Measurements from ENCODE around the gene ZNF385D.

ZNF385D gene

DNA sequence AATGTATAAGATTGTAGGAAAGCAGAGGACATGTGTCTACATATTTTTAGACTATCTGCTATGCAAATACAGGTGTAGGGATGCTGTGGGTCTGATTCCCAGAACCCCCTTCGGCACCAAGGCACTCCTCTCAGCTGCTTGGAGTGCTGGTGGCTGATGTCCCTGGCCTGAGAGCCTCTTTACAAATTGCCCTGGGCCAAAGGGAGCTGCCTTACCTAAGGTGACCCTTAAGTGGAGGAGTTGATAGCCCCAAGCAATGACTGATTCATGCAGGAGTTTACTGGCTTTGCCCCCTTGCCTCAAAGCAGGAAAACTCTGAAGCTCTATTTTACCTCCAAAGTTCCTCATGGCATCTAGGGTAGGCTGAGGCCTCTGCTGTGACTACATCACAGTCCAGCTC lies 83.0 kb downstream of the ZNF385D start:
- DNase-seq: no peak

DNA sequence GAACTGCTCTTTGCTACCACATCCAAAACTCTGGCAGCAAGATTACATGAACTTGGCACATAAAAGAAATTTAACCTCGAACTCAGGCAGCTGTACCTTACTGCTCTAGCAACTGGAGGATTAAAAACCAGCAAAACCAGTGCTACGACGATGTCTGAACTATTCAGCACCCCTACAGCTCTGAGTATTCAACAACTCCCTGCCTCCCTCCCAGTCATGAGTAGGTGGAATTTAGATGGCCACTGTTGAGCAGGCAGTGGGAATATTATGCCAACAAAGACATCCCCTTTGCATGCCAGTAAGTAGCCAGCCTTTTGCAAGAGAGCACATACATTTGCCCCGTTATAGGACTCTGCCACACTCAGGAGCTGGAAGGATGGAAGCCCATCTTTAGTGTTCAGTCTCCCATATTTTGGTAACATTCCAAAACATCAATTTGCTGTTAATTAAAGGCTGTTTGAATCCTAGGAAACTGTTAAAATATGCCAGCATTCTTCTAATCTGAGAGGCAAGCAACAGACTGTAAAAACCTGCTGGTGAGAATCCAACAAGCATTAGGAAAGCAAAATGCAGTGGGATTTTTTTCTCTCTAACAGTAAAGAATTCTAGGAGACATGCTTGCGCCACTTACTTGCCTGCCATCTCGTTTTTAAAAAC lies 85.4 kb downstream of the ZNF385D start:
- no peak for DNase-seq

DNA sequence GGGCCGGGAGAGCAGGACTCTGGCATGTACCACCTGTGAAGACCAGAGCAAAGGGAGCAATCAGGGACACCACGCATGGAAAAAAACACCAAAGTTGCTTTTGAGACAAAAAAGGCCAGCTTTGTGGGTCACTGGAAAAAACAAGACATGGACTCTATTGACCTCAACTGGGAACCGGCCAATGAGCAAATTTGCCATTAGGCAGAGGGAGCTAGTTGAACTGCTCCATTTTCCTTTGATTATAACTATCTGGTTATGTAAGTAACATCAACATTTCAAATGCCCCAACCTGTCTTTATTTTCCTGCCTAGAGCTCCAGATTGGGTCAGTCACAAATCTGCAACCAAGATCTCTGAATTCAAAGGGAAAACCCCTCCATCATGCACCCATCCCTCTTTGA lies 86.0 kb downstream of the ZNF385D start:
- no peak for DNase-seq

DNA sequence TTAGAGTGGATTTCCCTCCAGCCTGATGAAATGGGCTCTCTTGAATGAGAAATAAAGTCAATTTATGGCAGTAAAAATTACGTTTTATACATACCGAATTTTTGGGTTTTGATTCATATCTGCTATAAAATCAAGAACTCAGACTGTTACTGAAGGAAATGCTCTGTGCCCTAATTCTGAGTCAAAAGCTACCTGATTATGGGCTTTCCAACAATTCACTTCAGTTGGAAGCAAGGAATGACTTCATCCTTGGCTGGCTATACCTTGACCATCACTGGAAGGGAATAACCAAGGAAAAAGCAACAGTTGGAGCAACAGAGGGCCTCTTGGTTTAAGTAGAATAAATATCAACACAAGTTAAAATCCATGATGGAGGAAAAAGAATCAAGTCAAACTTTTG lies 88.6 kb downstream of the ZNF385D start:
- no peak for DNase-seq

DNA sequence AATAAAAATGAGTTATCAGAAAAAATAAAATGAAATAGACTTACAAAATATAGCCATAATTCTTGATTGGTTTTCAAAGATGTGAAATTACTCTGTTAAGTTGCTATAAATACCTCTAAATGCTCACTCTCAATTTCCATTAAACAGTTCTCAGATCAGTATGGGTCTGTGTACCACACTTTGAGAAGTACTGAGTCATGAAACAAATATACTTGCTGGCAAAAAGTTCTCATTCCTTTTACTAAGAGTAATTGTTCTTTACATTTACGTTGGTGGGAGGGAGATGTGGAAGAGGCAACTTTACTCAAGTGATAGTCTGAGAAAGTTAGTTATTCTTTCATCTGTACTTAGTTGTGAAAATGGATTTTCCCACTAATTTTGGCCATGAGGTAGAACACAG lies 96.3 kb downstream of the ZNF385D start:
- no peak for DNase-seq

DNA sequence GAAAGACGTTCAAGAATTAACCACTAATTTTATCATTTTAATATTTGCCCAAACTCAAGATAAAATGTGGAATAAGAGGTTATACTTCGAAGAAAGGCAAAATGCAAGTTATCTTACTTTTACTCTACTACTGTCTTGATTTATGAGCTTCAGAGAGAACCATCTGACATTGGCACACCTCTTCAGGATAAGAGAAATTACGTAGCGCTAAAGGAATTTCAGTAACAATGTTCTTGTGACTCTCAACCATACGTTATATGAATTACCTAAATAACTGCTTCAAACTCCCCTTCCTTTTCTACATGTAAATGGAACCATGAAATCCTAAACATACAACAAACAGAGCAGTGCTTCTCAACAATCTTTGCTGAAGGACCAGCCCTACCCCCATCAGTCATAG lies 96.8 kb downstream of the ZNF385D start:
- no peak for DNase-seq

DNA sequence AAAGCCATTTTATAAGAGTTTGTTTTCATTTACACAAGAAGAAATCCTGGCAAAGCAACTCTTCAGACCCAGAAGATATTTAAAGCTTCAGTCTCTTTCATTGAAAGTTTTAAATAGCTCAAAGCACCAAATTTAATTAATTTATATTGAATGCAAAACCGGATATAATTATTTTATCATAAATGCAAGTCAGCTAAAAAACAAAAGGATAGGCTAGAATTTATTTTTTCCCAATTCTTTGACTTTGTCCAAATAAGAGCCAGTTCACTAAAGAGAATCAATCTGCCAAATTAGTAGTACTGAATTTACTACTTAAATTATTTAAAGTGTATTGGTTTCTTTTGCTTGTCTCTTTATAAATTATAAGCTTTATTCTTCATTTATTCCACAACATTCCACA lies 101.5 kb downstream of the ZNF385D start:
- no peak for DNase-seq

DNA sequence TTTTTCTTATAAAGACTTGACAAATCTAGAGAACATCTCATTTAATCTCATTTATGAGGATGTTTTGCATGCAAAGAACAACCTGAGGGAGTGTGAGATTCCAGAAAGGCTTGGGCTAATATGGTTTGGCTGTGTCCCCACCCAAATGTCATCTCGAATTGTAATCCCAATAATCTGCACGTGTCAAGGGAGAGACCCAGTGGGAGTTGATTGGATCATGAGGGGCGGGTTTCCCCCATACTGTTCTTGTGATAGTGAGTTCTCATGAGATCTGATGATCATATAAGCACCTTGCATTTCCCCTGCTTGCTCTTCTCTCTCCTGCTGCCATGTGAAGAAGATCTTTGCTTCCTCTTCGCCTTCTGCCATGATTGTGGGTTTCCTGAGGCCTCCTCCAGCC lies 103.0 kb downstream of the ZNF385D start:
- no peak for DNase-seq

DNA sequence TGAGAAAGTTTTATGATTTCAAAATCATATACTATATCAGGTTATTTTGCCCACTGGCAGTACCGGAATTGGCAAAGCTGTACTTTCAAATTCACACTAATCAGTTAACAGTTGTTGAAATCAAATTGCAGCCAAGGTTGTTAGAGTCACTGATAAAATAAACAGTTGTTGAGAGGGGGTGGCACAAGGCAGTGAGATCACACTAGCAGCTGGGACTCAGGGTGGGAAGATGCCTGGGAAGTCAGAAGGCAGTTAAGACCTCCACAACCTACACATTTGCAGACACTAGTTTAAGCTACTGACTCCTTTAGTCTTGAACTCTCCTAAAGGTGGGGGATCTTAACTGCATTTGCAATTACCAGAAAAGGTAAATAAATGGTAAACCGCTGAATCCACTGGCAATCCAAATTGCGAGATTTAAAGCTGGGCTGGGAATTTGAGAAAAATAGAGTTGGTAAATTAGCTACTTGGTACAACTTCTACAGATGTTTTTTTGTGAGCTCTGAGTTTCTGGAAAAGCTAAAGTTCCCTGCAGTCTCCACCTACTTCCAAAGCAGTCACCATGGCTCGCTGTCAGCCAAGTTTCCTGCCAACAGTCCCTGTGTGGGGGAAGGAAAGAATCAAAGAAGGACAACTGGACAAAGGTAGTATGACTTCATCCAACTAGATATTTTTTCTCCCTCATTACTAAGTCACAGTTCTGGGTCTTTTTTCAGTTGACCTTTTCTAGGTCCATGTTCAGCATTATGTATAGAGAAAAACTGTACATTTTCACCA lies 105.7 kb downstream of the ZNF385D start:
- DNase-seq: no peak

DNA sequence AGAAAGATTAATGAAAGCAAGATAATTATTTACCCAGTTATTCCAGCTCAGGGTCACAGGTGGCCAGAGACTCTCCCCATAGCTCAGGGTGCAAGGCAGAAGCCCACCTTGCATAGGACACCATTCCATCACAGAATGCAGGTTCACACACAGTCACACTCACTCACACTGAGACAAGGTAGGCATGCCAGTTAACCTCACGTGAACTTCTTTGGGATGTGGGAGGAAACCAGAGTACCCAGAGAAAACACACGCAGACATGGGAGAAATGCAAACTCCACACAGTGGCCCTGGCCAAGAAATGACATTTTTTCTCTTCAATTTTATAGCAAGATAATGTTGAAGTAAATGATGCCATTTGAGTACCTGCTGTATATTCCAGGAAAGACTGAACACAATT lies 106.7 kb downstream of the ZNF385D start:
- no peak for DNase-seq

DNA sequence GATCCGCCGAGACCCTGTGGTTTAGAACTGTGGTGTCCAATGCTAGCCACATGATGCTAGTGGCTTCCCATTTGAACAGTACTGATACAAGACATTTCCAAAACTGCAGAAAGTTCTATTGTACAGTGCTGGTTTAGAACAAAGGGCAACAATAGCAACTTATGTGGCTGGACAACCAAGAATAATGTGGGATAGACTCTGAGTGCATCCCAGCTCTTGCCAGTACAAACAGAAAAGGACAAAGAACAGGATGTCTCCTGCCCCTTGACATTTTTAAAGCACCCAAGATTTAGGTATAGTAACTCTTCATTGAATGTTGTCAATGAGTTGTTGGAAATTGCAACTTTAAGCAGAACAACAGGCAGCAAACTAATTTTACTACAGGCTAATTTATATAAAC lies 107.3 kb downstream of the ZNF385D start:
- no peak for DNase-seq

DNA sequence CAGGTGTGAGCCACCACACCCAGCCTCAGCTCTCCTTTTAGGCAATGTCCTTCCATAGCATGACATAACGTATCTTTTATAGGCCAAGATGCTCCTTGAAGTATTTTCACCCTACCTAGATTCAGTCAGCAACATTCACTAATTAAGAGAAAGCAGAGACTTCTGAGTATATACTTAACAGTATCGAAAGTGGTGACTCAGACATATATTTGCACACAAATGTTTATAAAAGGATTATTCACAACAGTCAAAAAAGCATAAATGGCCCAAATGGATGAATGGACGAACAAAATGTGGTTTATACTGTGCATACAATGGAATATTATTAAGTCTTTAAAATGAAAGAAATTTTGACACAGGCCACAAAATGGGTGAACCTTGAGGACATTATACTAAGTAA lies 108.6 kb downstream of the ZNF385D start:
- DNase-seq: no peak

DNA sequence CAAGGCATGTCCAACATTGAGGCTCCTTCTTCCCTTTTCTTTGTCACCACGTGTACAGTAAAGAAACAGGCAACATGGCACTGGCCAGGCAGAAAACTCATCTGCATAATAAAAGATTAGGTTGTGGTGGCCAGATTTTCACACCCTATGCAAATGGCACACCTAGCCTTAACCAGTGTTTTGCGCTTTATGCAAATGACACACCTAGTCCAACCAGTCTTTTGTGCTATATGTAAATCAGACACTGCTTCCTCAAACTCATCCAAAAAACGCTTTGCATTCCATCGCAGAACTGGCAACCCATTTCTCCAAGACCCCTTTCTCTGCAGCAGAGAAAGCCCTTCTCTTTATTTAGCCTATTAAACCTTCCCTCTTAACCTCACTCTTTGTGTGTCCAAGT lies 109.1 kb downstream of the ZNF385D start:
- no peak for DNase-seq

DNA sequence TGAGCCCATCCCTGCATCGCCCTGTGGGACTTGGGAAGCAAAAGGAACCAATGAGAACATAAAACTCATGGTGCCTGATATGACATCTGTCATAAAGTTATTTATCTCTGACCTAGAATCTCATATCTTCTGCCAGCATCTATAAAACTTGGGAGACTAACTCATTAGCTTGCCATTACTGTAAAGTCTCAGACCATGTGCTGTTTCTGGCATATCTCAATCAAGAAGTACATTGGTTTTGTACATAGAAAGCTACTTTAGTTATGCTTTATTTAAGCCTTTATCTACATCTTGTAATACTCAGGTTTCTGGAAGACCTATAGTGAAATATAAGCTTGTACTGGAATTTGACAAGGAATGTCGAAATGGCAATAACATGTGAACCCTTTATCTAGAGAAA lies 112.5 kb downstream of the ZNF385D start:
- no peak for DNase-seq

DNA sequence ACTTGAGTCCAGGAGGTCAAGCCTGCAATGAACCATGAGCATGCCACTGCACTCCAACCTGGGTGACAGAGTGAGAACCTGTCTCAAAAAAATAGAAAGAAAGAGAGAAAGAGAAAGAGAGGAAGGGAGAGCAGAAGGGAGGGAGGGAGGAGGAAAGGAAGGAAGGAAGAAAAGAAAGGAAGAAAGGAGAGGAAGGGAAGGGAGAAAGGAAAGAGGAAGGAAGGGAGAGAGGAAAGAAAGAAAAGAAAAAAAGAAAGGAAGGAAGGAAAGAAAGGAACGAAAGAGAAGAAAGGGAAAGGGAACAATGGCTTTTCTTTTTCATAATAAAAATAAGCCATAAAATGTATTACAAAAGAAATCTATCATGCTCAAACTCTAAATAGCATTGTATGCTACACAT lies 116.9 kb downstream of the ZNF385D start:
- no peak for DNase-seq

DNA sequence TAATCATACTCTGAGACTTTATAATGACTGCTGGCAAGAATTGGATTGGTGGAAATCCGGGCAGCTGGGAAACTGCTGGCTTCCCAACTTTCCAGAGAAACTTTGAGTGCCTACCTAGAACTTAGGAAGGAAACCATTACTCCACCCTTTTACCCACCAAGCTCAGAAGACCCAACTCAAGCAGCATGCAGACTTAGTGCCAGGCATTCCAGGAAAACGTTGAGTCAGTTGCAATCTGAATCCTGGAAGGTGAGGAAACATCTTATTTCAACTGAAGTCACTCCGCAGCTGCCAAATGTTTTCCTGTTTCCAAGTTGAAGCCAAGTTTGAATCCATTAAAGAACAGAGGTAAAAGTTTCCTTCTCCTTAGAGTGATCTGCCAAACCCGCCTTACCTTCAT lies 126.5 kb downstream of the ZNF385D start:
- no peak for DNase-seq

DNA sequence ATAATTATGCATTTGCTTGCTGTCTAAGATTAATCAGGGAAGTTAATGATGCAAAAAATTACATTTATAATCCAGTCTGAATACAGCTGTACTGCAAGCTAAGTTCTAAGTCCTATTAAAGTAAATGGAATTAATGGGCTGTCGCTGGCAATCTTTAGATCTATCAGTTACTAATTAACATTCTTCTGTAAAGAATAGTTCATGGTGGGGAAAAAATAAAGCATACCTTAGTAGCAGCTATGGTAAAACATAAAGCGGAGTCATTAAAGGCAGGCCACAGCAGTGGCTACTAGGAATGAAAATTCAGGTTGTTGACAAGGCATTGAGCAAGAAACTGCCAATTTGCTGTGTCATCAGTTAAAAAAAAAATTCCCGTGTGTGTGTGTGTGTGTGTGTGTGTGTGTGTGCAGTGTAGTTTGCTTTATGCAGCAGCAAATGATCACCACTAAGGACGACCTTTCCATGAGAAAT lies 129.8 kb downstream of the ZNF385D start:
- no peak for DNase-seq

DNA sequence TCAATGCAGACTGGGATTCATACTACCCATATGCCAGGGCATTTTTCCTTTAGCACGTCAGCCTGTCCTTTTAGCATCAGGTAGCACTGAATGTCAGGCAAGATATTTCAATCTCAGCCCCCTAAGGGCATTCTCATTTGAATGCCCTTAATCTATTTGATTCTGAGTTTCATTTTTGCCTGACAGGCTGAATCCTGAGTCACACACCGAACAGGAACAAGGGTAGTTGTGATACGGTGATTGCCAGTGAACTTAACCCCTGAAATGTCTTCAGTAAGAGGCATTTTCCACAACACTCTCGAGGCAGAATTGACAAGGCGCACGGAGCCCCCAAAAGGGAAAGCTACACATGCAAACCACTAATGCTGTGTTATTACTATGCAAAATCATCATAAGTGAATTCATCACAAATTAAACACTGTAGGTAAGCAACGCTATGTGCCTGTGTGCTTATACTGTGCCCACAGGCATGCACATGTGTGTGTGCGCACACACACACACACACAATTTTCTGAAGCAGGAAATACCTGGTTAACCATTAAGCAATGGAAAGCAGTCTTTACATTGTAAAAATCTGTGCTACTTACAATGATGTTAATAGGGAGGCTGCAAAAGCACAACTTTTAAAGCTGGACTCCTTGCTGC lies 130.4 kb downstream of the ZNF385D start:
- DNase-seq: no peak

DNA sequence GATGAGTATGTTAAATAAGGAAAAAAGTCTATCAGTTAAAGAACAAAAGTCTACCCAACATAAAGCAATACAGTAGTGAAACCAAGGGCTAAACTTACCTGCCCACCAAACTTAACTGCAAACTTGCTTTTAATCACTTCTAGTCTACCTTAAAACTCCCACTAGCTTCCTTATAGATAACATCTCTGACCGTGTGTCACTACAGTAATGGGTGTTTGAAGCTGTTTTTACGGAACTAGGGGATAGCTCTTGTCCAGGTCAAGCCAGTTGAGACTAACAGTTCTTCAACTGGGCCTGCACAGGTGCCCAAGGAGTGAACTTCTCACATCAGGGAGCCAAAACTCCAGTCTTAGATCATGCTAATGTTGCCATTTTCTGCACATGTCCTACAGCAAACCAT lies 132.3 kb downstream of the ZNF385D start:
- no peak for DNase-seq

DNA sequence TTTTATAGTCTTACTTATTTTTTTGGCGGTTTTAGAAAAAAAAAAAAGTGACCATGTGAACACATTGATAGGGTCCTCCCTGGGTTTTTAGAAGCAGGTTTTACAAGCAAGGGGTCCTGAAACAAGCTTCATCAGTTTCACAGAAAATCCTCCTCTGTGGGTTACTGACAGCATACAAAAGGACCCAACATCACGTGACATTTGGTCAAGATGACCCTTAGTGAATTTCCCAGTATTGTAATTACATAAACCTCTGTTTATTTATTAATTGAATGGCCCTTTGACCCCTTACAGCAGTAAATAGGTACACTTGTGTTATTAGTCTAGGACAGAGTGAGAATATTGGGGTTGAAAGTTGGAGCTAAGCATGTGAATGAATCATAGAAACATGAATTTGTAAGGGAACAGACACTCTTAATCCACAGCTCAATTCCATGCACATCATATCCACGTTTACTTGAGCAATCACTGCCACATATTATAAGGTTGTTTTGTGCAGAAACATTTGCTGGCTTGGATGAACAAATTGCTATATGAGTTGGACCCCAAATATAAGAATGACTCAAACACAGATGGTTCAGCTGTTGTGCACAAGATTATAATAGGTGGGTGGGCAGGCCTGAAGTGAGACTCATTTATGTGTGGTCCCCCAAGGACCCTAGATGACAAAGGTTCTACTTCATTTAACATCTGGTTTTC lies 137.5 kb downstream of the ZNF385D start:
- DNase-seq: no peak

DNA sequence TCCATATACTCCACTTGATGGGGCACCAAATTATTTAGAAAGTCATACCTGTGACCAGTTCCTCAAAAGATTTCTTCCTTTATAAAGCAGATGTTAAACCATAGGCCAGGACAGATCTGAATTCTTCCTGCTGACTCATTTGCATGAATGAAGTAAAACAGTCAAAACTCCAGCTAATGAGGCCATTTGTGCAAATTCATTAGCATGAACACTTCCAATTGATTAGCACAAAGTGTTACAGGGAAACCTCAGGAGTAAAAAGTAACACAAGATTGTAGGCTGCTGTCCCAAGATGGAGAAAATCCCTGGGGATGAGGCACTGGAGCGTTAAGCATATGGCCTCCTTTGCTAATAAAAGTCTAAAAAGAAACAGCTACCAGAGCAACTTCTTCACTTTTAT lies 149.8 kb downstream of the ZNF385D start:
- no peak for DNase-seq

DNA sequence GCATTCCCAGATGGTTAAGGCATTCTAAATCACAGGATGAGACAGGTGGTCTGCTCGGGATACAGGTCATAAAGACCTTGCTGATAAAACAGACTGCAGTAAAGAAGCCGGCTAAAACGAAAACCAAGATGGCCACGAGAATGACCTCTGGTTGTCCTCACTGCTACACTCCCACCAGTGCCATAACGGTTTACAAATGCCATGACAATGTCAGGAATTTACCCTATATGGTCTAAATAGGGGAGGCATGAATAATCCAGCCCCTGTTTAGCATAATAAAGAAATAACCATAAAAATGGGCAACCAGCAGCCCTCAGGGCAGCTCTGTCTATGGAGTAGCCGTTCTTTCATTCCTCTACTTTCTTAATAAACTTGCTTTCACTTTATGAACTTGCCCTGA lies 151.1 kb downstream of the ZNF385D start:
- DNase-seq: no peak

DNA sequence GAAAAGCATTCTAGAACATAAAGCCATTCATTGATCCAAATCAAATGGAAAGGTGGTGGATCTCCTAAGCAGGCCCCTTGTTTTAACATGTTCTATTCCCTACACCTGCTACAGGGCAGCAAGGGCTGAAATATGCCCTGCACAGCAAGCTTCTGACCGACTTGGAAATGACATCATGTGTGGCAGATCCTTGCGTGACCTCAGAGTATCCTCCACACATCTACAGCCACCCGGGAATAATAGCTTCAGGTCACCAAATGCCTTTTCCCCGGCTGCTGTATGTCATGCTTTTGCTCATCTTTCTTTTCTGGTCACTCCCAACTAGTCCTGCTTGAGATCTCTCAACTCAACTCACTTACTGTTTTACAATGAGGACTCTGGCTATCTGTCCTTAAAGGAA lies 158.2 kb downstream of the ZNF385D start:
- DNase-seq: no peak

DNA sequence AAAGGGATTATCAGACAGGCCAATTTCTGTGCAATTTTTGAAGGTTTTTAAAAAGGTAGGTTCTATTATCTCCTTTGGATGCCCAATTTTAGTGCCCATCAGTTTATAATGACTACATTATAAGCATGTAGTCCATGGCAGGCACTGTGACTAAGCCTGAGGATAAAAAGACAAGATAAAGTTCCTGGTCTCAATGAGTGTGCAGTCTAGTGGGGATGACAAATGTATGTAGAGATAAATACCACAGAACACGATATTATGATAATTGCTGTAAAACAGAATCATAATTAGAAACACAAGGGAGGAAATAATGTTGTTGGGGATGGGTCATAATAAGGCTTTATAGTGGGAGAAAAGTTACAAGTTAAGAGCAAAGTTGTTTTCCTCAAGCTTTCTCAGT lies 163.1 kb downstream of the ZNF385D start:
- no peak for DNase-seq
